ENCODE results near the gene AK5.

Gene AK5

DNA sequence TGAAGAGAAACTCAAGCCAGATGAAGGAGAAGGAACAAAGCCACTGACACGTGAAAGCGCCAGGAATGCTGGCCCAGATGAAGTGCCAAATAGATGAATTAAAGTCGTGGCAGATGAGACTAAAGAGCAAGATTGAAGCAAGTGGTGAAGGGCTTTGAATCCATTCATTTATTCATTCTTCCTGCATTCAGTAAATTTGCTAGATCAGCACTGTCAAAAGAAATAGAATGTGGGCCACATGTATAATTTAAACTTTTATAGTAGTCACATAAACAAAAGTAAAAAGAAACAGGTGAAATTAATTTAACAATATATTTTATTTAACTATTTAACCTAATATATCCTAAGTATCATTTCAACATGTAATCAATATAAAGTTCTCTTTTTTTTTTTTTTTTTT is 265.1 kb downstream of the AK5 start:
- TF ChIP-seq CTCF (IDR thresholded peaks at IDR 0.05; ENCODE audit: insufficient read depth, low read length, missing control alignments), result no peak
- H3K4me3 ChIP-seq (ENCODE audit: low read depth, low read length), result no peak overlapping the region
- ChIA-PET POLR2A (no interaction called here), CTCF (interaction anchor here (1.0 to 1.1 kb wide), 2 partner anchors 10 to 136 kb away, joined by 3 to 4 read pairs; no protein-coding TSS in a partner anchor)
- no peak for DNase-seq (ENCODE audit: low read depth, low spot score)

- TF ChIP-seq CTCF (IDR thresholded peaks at IDR 0.05; ENCODE audit: insufficient read depth, low read length, missing control alignments), result no peak
- H3K4me3 ChIP-seq (ENCODE audit: low read depth, low read length), result no peak overlapping the region
- ChIA-PET CTCF (no interaction called here), POLR2A (no interaction called here)
- DNase-seq (ENCODE audit: low read depth, low spot score), result no peak
Observed at GRCh38 chr1:77548285-77548684, 266.5 kb downstream of the AK5 start.

GRCh38 chr1:77550135-77550534 is 268.3 kb downstream of the AK5 start:
- no peak for DNase-seq (ENCODE audit: low read depth, low spot score)
- no peak for TF ChIP-seq CTCF (IDR thresholded peaks at IDR 0.05; ENCODE audit: insufficient read depth, low read length, missing control alignments)
- ChIA-PET POLR2A (interaction anchor here (0.6 kb wide), 1 partner anchor 331 kb away, joined by 3 read pairs; the partner anchor contains the start of gene PIGK), CTCF (interaction anchor here (1.0 kb wide), 1 partner anchor 28 kb away, joined by 3 read pairs; no protein-coding TSS in a partner anchor)
- H3K4me3 ChIP-seq (ENCODE audit: low read depth, low read length), result no peak overlapping the region

GRCh38 chr1:77552626-77553025 is 270.8 kb downstream of the AK5 start:
- no peak for DNase-seq (ENCODE audit: low read depth, low spot score)
- no peak overlapping the region for H3K4me3 ChIP-seq (ENCODE audit: low read depth, low read length)
- TF ChIP-seq CTCF (IDR thresholded peaks at IDR 0.05; ENCODE audit: insufficient read depth, low read length, missing control alignments), result no peak
- POLR2A ChIA-PET, result no interaction called here
- CTCF ChIA-PET, result no interaction called here

DNA sequence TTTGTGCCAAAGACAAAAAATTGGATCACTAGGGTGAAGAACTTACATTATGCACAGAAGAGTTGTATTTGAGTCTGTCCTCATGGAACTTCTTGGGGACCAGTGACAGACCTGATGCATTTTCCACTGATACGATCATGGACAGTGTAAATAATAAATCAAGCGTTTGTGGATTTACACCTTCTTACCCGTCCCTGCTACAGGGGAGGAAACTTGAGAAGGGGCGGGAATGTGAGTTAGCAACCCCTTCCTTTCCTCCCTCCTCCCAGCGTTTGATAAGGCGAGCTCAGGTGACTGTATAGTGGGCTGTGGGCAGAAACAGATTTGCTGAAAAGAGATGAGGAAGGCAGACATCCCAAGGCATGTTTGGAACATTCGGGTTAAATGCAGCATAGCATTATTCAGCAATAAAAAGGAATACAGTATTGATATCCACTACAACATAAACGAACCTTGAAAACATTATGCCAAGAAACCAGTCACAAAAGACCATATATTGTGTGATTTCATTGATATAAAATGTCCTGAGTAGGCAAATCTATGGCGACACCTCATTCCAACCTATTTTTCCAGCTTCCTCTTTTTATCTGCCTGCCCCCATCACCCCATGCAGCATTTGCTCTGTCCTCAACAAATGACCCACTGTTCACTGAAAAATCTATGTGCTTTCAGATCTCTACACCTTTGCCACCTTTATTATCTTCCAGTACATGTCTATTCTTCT is 271.9 kb downstream of the AK5 start:
- CTCF ChIA-PET, result interaction anchor here (0.6 to 1.2 kb wide), 2 partner anchors 9 to 20 kb away, joined by 3 to 5 read pairs; no protein-coding TSS in a partner anchor
- TF ChIP-seq CTCF (IDR thresholded peaks at IDR 0.05; ENCODE audit: insufficient read depth, low read length, missing control alignments), result no peak
- DNase-seq (ENCODE audit: low read depth, low spot score), result no peak
- POLR2A ChIA-PET, result interaction anchor here (0.7 kb wide), 1 partner anchor 15 kb away, joined by 4 read pairs; no protein-coding TSS in a partner anchor
- H3K4me3 ChIP-seq (ENCODE audit: low read depth, low read length), result no peak overlapping the region

GRCh38 chr1:77556045-77556444 is 274.2 kb downstream of the AK5 start:
- H3K4me3 ChIP-seq (ENCODE audit: low read depth, low read length), result no peak overlapping the region
- CTCF ChIA-PET, result interaction anchor here (0.8 to 0.9 kb wide), 2 partner anchors 22 to 23 kb away, joined by 3 read pairs; no protein-coding TSS in a partner anchor
- POLR2A ChIA-PET, result interaction anchor here (0.9 kb wide), 1 partner anchor 9 kb away, joined by 3 read pairs; no protein-coding TSS in a partner anchor
- DNase-seq (ENCODE audit: low read depth, low spot score), result no peak
- no peak for TF ChIP-seq CTCF (IDR thresholded peaks at IDR 0.05; ENCODE audit: insufficient read depth, low read length, missing control alignments)
